ENCODE measurements around the gene FAF1. TPM values are rescaled to one million over a fixed set of nuclear protein-coding genes. Genes with fewer than 3 reads are reported as not detected.

FAF1 gene
- total RNA-seq, 1 experiment from 2014 or later: 78.7 TPM

DNA sequence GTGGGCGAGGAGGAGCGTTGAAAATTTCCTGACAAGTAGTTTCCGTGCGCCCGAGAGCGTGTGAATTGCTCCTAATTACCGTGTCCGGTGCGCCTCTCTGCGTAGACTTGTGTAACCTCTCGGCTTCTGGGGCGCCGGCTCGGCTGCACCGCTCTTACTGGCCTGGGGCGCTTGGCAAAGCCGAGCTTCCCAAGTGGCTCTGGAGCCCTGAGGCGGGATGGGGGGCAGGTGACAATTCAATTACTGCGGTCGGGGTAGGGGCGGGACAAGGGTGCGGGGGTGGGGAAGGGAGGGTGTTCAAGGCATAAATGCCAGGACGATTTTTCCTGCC lies 536.4 kb downstream of the FAF1 start:
- peaks cover 3% of the 10 kb centered on the region; the same call in 1 of the 2 replicates for H3K27me3 ChIP-seq (replicated peaks; ENCODE audit: control insufficient read depth, insufficient read depth, low read length)
- ChIA-PET CTCF (interaction anchor here (0.7 kb wide), 1 partner anchor 144 kb away, joined by 3 read pairs; no protein-coding TSS in a partner anchor), POLR2A (no interaction called here)
- Mint-ChIP-seq H3K4me3 (ENCODE audit: unreplicated experiment) (peak overlapping the region; percentile 72), H3K4me1 (ENCODE audit: low read depth, unreplicated experiment) (peaks cover 6% of the 10 kb centered on the region), H3K36me3 (ENCODE audit: insufficient read depth, unreplicated experiment) (peaks cover 22% of the 10 kb centered on the region), H3K27me3 (ENCODE audit: insufficient read depth, unreplicated experiment) (peaks cover 26% of the 10 kb centered on the region), H3K9me3 (ENCODE audit: unreplicated experiment) (no peaks in the 10 kb centered on the region), H3K27ac (ENCODE audit: unreplicated experiment) (peak overlapping the region; percentile 91)
- no peaks in the 10 kb centered on the region for H3K4me1 ChIP-seq
- no peaks in the 10 kb centered on the region for H3K36me3 ChIP-seq (ENCODE audit: control insufficient read depth, insufficient read depth, low read length)
- TF ChIP-seq CTCF (IDR thresholded peaks at IDR 0.05; ENCODE audit: insufficient read depth in 1 of 2, low read depth in 1 of 2, low read length in 1 of 2, severe bottlenecking in 1 of 2, unreplicated experiment in 1 of 2): no peak
- no TSS peak for BruUV-seq (replicated peaks)
- peak overlapping the region; percentile 53 for H3K4me3 ChIP-seq (ENCODE audit: low read depth, low read length)
- peak in 1 of 2 experiments; percentile 49 for DNase-seq
- H3K9me3 ChIP-seq: no peaks in the 10 kb centered on the region
- intact Hi-C loops (cut with micrococcal nuclease; ENCODE audit: unreplicated experiment): loop anchor here (2.0 to 10.0 kb wide), 2 partner anchors 55 to 121 kb away; no protein-coding TSS in a partner anchor

DNA sequence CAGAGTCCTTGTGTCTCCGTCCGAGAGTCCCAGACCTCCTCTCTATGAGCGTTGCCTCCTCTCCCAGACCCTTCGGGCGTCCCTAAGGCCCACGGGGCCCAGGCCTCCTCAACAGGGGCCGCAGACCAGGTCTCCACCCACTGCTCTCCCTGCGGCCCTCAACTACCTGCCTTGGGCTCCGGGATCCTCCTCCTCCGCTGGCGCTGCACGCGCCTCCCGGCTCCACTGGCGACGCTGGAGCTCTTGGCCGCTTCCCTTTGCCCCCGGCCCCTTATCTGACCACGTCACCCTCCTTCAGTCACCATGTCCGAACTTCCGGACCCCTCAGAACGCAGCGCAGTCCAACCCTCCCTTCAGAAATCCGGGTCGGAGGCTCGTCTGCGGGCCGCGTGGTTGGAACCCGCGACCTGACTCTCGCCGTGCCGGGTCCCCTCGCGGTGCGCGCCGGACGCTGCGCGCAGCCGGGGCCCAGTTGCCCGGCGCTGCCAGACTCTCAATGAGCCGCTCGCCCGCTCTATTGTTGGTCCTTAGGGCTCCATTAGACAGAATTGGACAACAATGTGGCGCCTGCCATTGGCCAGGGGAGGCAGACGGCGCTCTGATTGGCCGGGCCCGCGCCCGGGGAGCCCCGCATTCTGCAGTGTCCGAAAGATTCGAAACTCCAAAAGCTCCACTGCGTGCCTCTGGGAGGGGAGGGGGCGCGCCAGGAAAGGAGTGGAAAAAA lies 537.0 kb downstream of the FAF1 start, which contains the start of gene DMRTA2:
Gene DMRTA2, minus strand, starts transcription at position 498 of the 724 bp plus-strand sequence. CDS start 1,907 bp downstream, outside the sequence.
- Histone ChIP-seq H3K36me3 (ENCODE audit: control insufficient read depth, insufficient read depth, low read length) (no peaks in the 10 kb centered on the region), H3K9me3 (no peaks in the 10 kb centered on the region), H3K27me3 (replicated peaks; ENCODE audit: control insufficient read depth, insufficient read depth, low read length) (peaks cover 3% of the 10 kb centered on the region; the same call in 1 of the 2 replicates), H3K4me1 (no peaks in the 10 kb centered on the region), H3K4me3 (ENCODE audit: low read depth, low read length) (peak within 1 kb of the TSS; percentile 53)
- H3K27ac Mint-ChIP-seq (ENCODE audit: unreplicated experiment): peak within 1 kb of the TSS; percentile 91
- BruUV-seq (replicated peaks): no TSS peak
- no peaks in the 10 kb centered on the region for H3K9me3 Mint-ChIP-seq (ENCODE audit: unreplicated experiment)
- H3K4me1 Mint-ChIP-seq (ENCODE audit: low read depth, unreplicated experiment): peaks cover 6% of the 10 kb centered on the region
- ChIA-PET CTCF (no interaction called here), POLR2A (no interaction called here)
- peak within 1 kb of the TSS; percentile 72 for H3K4me3 Mint-ChIP-seq (ENCODE audit: unreplicated experiment)
- intact Hi-C loops (cut with micrococcal nuclease; ENCODE audit: unreplicated experiment): loop anchor here (2.0 to 10.0 kb wide), 2 partner anchors 54 to 122 kb away; no protein-coding TSS in a partner anchor
- peaks cover 21% of the 10 kb centered on the region for H3K27me3 Mint-ChIP-seq (ENCODE audit: insufficient read depth, unreplicated experiment)
- H3K36me3 Mint-ChIP-seq (ENCODE audit: insufficient read depth, unreplicated experiment): peaks cover 22% of the 10 kb centered on the region
- DNase-seq: peak; percentile 71 to 74
- no peak for TF ChIP-seq CTCF (IDR thresholded peaks at IDR 0.05; ENCODE audit: insufficient read depth in 1 of 2, low read depth in 1 of 2, low read length in 1 of 2, severe bottlenecking in 1 of 2, unreplicated experiment in 1 of 2)

DNA sequence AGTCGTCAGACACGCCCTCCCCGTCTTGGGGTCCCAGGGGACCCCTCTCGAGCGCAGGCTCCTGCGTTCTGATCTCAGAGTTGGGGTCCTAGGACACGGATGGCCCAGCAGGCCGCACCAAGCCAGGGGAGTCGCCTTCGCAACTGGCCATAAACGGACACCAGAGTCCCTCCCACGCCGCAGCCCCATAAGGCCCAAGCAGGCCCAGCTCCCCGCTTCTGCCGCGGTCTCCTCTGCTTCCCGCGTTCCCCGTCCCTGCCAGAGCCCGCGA lies 537.5 kb downstream of the FAF1 start:
- Mint-ChIP-seq H3K4me1 (ENCODE audit: low read depth, unreplicated experiment) (peaks cover 6% of the 10 kb centered on the region), H3K27ac (ENCODE audit: unreplicated experiment) (peak overlapping the region; percentile 91), H3K27me3 (ENCODE audit: insufficient read depth, unreplicated experiment) (peaks cover 19% of the 10 kb centered on the region), H3K9me3 (ENCODE audit: unreplicated experiment) (no peaks in the 10 kb centered on the region), H3K36me3 (ENCODE audit: insufficient read depth, unreplicated experiment) (peaks cover 22% of the 10 kb centered on the region), H3K4me3 (ENCODE audit: unreplicated experiment) (peak overlapping the region; percentile 72)
- Histone ChIP-seq H3K4me1 (no peaks in the 10 kb centered on the region), H3K9me3 (no peaks in the 10 kb centered on the region), H3K27me3 (replicated peaks; ENCODE audit: control insufficient read depth, insufficient read depth, low read length) (peaks cover 3% of the 10 kb centered on the region; the same call in 1 of the 2 replicates), H3K36me3 (ENCODE audit: control insufficient read depth, insufficient read depth, low read length) (no peaks in the 10 kb centered on the region), H3K4me3 (ENCODE audit: low read depth, low read length) (peak overlapping the region; percentile 53)
- DNase-seq: no peak
- intact Hi-C loops (cut with micrococcal nuclease; ENCODE audit: unreplicated experiment): loop anchor here (2.0 to 10.0 kb wide), 2 partner anchors 54 to 122 kb away; no protein-coding TSS in a partner anchor
- POLR2A ChIA-PET: no interaction called here
- no peak for TF ChIP-seq CTCF (IDR thresholded peaks at IDR 0.05; ENCODE audit: insufficient read depth in 1 of 2, low read depth in 1 of 2, low read length in 1 of 2, severe bottlenecking in 1 of 2, unreplicated experiment in 1 of 2)
- CTCF ChIA-PET: no interaction called here
- no TSS peak for BruUV-seq (replicated peaks)
